Uterus (tissue), 2 donors: ENCODE results near the gene IQCH.

Experiments used
- POLR2A ChIP-seq, 2 donors: fragments of 450-650 bp; IDR thresholded peaks; one replicate each; pipeline ENCODE4 v1.6.1; 2016; ENCODE audit warnings: antibody characterized with exemption in 2 of 2, mild to moderate bottlenecking in 1 of 2, moderate library complexity in 1 of 2
- TF ChIP-seq, protein P1 (sequence below), 4 experiments: fragments of 200-600 bp in 2 of 4; fragments of 450-650 bp in 2 of 4; sonication (generic) in 2 of 4; IDR thresholded peaks; one replicate each; pipeline ENCODE4 v1.5.1; 2016 to 2019; ENCODE audit warnings: antibody characterized with exemption in 4 of 4, mild to moderate bottlenecking in 2 of 4, moderate library complexity in 1 of 4

DNA sequence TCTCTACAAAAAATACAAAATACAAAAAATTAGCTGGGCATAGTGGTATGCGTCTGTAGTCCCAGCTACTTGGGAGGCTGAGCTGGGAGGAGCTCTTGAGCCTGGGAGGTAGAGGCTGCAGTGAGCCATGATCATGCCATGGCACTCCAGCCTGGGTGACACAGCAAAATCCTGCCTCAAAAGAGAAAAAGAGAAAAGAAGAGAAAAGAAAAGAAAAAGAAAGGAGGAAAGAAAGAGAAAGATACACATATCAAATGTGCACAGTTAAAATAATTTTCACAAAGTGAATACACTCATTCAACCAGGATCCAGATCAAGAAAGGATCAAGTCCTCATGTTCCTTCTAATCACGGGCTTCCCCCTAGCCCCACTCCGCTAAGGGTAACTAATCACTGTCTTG, 260.5 kb downstream of the IQCH start:
- TF ChIP-seq, protein P1, sequence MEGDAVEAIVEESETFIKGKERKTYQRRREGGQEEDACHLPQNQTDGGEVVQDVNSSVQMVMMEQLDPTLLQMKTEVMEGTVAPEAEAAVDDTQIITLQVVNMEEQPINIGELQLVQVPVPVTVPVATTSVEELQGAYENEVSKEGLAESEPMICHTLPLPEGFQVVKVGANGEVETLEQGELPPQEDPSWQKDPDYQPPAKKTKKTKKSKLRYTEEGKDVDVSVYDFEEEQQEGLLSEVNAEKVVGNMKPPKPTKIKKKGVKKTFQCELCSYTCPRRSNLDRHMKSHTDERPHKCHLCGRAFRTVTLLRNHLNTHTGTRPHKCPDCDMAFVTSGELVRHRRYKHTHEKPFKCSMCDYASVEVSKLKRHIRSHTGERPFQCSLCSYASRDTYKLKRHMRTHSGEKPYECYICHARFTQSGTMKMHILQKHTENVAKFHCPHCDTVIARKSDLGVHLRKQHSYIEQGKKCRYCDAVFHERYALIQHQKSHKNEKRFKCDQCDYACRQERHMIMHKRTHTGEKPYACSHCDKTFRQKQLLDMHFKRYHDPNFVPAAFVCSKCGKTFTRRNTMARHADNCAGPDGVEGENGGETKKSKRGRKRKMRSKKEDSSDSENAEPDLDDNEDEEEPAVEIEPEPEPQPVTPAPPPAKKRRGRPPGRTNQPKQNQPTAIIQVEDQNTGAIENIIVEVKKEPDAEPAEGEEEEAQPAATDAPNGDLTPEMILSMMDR (IDR thresholded peaks at IDR 0.05) = no peak
- no peak for TF ChIP-seq POLR2A (IDR thresholded peaks at IDR 0.05)
